NCI-H82 treated with DMSO at 0.1 percent for 48 hours (cell line): ENCODE data around the gene DNAH8.
A peak's percentile ranks its signal among the peaks of the same experiment; 100 is the strongest.
"Not testable (repeated sequence)": the region's sequence is repeated elsewhere in the genome, so short reads cannot be mapped to it uniquely, and the experiment has no call there.

Experiments used
- DNase-seq: peaks from one replicate; lab custom pipeline; 2025; ENCODE audit not compliant: unreplicated experiment; lab: John Stamatoyannopoulos, UW

Gene DNAH8

DNA sequence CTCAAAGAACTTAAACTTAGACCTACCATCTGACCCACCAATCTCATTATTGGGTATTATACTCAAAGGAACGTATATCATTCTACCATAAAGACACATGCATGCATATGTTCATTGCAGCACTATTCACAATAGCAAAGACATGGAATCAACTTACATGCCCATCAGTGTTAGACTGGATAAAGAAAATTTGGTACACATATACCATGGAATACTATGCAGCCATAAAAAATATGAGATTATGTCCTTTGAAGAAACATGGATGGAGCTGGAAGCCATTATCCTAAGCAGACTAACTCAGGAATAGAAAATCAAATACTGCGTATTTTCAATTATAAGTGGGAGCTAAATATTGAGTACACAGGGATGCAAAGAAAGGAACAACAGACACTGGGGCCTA, 167.0 kb downstream of the DNAH8 start:
- no peak for DNase-seq

DNA sequence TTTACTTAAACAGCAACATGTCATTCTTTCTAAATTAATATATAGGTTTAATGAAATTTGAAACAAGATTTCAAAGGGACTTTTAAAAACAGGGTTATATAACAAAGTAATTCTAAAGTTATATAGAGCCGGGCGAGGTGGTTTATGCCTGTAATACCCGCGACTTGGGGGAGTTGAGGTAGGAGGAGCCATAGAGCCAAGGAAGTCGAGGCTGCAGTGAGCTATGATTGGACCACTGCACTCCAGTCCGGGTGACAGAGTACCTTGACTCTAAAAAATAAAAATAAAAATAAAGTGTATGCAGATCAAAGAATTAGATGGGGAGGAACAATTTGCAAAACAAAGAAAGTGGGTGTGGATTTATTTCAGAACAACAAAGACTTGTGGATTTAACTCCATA, 182.4 kb downstream of the DNAH8 start:
- DNase-seq: no peak

DNA sequence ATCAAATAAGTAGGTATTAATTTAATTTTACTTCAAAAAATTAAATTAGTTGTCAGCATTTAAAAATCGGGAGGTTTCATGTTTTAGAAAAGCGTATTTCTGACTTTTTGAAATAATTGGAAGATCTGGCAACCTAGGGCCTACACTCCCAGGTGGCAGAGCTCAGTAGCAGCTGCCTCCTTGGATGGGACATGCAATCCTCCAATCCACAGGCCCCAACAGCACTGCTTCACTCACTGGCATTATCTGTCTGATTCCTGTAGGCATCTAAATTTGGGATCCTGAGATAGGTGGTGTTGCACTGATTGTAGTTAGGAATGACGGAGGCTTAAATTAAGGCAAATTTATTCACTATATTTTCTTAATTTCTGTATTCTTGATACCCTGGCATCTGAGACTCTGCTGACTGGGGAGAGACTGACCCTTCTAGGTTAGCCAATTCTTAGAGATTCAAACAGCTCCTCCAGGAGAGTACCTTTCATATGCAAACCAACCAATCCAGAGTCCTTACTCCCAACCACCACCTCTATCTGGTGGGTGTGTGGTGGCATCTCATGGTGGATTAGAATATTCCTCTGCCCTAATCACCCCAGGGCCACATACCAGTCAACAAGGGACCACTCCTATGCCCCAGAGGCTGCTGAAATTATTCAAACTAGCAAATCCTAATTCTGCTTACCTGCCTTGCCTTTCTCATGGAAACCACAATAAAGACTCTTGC, 186.9 kb downstream of the DNAH8 start:
- DNase-seq: no peak

- no peak for DNase-seq
Observed at GRCh38 chr6:38906582-38906981, 191.5 kb downstream of the DNAH8 start.

DNA sequence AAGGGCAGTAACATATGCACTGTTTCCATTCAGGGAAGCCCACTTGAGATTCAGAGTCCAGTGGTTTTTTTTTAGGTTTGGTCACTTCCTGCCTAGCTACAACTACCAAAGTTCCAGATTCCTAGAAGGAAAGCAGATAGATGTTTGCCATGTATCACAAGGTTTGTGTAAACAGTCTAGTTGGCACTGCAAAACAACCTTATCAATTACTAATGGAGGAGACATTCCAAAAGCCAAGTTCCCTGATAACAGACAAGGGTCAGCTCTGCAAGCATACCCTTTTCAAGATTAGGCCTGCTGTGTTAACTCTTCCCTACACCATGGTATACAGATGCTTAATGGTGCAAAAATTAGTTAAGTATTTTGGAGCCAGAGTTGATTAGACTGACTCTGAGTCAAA, 192.2 kb downstream of the DNAH8 start:
- DNase-seq: no peak

- no peak for DNase-seq
Observed at GRCh38 chr6:38909015-38909730, 194.1 kb downstream of the DNAH8 start.

GRCh38 chr6:38910207-38910606, 195.1 kb downstream of the DNAH8 start:
- no peak for DNase-seq

GRCh38 chr6:38912378-38912777, 197.3 kb downstream of the DNAH8 start:
- DNase-seq: no peak

- no peak for DNase-seq
Observed at GRCh38 chr6:38915205-38915925, 200.3 kb downstream of the DNAH8 start.

DNA sequence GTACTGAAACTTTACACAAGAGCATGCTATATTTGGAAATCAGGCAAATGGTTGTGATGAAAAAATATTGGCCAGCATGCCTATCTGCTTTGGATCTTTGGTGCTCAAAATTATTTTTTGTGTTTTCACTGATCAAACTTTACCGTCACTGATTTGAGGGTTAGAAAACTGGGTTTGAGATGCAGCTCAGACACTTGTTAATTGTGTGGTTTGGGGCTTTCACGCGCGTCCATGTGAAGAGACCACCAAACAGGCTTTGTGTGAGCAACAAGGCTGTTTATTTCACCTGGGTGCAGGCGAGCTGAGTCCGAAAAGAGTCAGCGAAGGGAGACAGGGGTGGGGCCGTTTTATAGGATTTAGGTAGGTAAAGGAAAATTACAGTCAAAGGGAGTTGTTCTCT, 206.4 kb downstream of the DNAH8 start:
- DNase-seq: not testable (repeated sequence)

DNA sequence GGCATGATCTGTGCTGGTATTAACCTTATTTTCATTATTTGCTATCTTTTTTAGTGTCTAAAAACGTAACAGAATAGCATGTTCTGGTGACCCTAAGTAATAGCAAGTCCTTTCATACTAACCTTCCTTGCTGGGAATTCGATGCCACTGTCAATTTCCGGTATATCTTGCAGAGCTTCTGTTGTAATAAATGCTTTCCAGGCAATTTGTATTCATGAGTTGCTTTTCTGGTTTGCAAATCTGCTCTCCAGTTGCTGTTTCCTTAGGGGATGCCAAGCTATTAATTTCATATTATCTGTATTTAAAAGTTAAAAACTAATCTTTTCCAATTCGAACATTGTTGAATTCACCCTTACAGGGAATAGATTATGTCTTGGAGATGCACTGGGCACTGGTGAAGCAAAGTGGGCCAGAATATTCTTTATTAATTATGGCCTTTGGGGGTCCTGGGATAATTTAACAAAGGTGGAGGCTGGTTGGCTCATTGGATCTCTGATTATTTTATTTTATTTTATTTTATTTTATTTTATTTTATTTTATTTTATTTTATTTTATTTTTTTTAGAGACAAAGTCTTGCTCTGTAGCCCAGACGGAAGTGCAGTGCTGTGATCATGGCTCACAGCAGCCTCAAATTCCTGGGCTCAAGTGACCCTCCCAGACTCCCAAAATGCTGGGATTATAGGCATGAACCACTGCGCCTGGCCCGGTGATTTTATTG, 209.8 kb downstream of the DNAH8 start:
- DNase-seq: no peak

- DNase-seq: no peak
Observed at GRCh38 chr6:38929560-38929959, 214.4 kb downstream of the DNAH8 start.

GRCh38 chr6:38933426-38933825, 218.3 kb downstream of the DNAH8 start:
- peak; percentile 25 for DNase-seq

GRCh38 chr6:38935051-38935450, 219.9 kb downstream of the DNAH8 start:
- no peak for DNase-seq

GRCh38 chr6:38937839-38938613, 222.9 kb downstream of the DNAH8 start:
- no peak for DNase-seq

DNA sequence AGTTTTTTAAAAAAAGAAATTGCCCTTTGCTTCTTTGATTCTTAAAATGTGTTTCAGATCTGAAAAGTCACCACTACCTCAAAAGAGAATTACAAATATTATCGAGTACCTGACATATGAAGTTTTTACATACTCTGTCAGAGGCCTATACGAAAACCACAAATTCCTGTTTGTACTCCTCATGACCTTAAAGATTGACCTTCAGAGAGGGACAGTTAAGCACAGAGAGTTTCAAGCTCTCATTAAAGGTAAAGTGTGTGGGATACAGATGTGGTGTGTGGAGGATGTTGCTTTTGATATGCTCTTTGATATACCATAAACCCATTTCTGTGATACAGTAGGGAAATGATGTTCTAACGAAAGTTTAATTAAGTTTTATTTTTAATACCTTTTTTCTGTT, 223.6 kb downstream of the DNAH8 start:
- DNase-seq: no peak

GRCh38 chr6:38942442-38942841, 227.3 kb downstream of the DNAH8 start:
- DNase-seq: no peak

DNA sequence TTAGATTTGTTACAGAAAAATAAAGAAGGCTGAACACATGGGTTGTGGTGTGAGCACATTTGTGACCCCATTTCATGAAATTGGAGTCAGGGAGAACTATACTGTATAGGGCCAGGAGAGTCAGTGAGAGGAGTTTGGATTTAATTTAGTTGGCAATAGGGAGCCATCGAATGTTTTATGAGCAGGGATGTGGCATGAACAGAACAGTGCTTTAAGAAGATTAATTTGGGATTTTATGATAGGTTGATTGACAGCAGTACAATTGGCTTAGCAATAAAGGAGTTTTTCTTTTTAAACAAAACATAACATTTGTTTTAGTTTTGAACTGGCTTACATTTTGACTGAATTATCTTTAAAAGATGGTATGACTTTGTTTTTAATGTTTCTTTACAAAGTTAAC, 227.9 kb downstream of the DNAH8 start:
- no peak for DNase-seq

- DNase-seq: no peak
Observed at GRCh38 chr6:38943964-38944363, 228.9 kb downstream of the DNAH8 start.

DNA sequence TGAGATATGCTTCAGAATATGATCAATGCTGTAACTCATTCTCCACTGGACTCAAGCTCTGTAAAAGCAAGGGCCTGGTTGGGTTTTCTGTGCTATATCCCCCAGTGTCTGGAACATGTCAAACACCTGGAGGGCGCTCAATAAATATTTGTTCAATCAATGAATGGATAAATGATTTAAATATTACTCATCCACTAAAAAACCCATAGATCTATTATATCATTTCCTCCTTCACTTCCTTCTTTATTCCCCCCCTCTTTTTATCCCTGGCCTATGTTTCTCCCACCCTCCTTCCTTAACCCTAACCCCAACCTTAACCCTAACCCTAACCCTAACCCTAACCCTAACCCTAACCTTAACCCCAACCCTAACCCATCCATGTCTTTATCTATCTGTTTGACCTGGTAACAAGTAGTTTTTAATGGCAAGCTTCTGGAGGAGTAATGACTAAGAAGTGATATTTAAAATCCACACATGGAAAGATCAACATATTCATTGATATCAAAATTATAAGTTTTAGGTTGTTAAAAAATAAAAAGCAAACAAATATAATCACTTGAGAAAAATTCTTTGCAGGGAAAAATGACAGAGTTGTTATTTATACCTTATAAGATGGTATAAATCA, 229.7 kb downstream of the DNAH8 start:
- DNase-seq: no peak
